Sigmoid colon (tissue), 3 donors: ENCODE measurements around the gene ZNF587B.
"Not testable (repeated sequence)": the region's sequence is repeated elsewhere in the genome, so short reads cannot be mapped to it uniquely, and the experiment has no call there.

Source experiments
- CTCF ChIP-seq, 4 experiments: fragments of 450-650 bp in 3 of 4; fragments of 200-600 bp in 1 of 4; IDR thresholded peaks; one replicate each; pipeline ENCODE4 v1.5.1; 2016 to 2019; ENCODE audit warnings: antibody characterized with exemption in 4 of 4, mild to moderate bottlenecking in 3 of 4, moderate library complexity in 2 of 4
- POLR2A ChIP-seq, 2 donors: fragments of 450-650 bp; IDR thresholded peaks; one replicate each; pipeline ENCODE4 v1.6.1; 2016; ENCODE audit warnings: antibody characterized with exemption in 2 of 2, mild to moderate bottlenecking in 2 of 2, moderate library complexity in 2 of 2

GRCh38 chr19:57890706-57891105 is 60.6 kb downstream of the ZNF587B start:
- not testable (repeated sequence) for TF ChIP-seq CTCF, POLR2A (IDR thresholded peaks at IDR 0.05)
